IMR-90 (cell line): ENCODE results near the gene RNF213. TPM values are rescaled to one million over a fixed set of nuclear protein-coding genes. Genes with fewer than 3 reads are reported as not detected.

ENCODE experiments used
- ATAC-seq: fragments of 200-7000 bp; cut with Tn5 transposase; 2 replicates; pipeline ENCODE4 v1.9.1; 2020; ENCODE audit warnings: low read depth, mild to moderate bottlenecking, moderate library complexity
- BruUV-seq: library from RNA; stranded (reverse); fragments of 400-500 nt; replicated peaks from 2 replicates; lab custom pipeline; 2021; lab: Mats Ljungman, UMichigan
- CTCF ChIA-PET: fragments of 300-600 bp; formaldehyde crosslinking; extraction: SDS; loops from one replicate; lab custom pipeline; 2021; ENCODE audit warnings: antibody characterized with exemption; lab: Yijun Ruan, JAX
- POLR2A ChIA-PET: fragments of 300-600 bp; sonication (Branson Sonifier 250); formaldehyde crosslinking; loops from one replicate; lab custom pipeline; 2022; ENCODE audit warnings: antibody characterized with exemption; ENCODE audit not compliant: unreplicated experiment; lab: Charles Lee
- DNase-seq: peaks from one replicate; pipeline ENCODE4 v3.0.0; 2013
- H2AFZ ChIP-seq: replicated peaks from 2 replicates; pipeline ENCODE3; 2013; ENCODE audit warnings: low read length, mild to moderate bottlenecking; ENCODE audit not compliant: poor library complexity
- H2AK5ac ChIP-seq: 2 replicates; pipeline ENCODE4 v1.6.1; 2013; ENCODE audit warnings: low read depth, low read length, inconsistent platforms
- H2AK9ac ChIP-seq: replicated peaks from 2 replicates; pipeline ENCODE3; 2013; ENCODE audit warnings: mild to moderate bottlenecking, low read depth, low read length, moderate library complexity; ENCODE audit not compliant: poor library complexity
- H2BK120ac ChIP-seq: 2 replicates; pipeline ENCODE4 v1.6.1; 2013; ENCODE audit warnings: low read depth, low read length, inconsistent platforms
- H2BK15ac ChIP-seq: 3 replicates; pipeline ENCODE4 v1.6.1; 2013; ENCODE audit warnings: low read depth, low read length, inconsistent platforms
- H2BK20ac ChIP-seq: 2 replicates; pipeline ENCODE4 v1.6.1; 2013; ENCODE audit warnings: low read depth, mild to moderate bottlenecking, inconsistent platforms, low read length, moderate library complexity
- H2BK5ac ChIP-seq: 2 replicates; pipeline ENCODE4 v1.6.1; 2013; ENCODE audit warnings: mild to moderate bottlenecking, low read depth, low read length, inconsistent platforms; ENCODE audit not compliant: poor library complexity, severe bottlenecking
- H3K14ac ChIP-seq: replicated peaks from 2 replicates; pipeline ENCODE4 v1.6.1; 2013; ENCODE audit warnings: low read depth, low read length, inconsistent platforms
- H3K18ac ChIP-seq: 2 replicates; pipeline ENCODE4 v1.6.1; 2013; ENCODE audit warnings: low read depth, low read length, control low read depth
- H3K23ac ChIP-seq: 2 replicates; pipeline ENCODE4 v1.6.1; 2013; ENCODE audit warnings: low read depth, low read length, inconsistent platforms
- H3K27ac ChIP-seq: 2 replicates; pipeline ENCODE4 v1.5.1; 2013; ENCODE audit warnings: mild to moderate bottlenecking, control low read depth, low read length; ENCODE audit not compliant: insufficient read depth
- H3K27me3 ChIP-seq: 2 replicates; pipeline ENCODE4 v1.6.1; 2013; ENCODE audit warnings: low read length; ENCODE audit not compliant: control insufficient read depth, insufficient read depth
- H3K36me3 ChIP-seq: 2 replicates; pipeline ENCODE4 v1.6.1; 2013; ENCODE audit warnings: low read length, mixed read lengths; ENCODE audit not compliant: control insufficient read depth, insufficient read depth
- H3K4ac ChIP-seq: 2 replicates; pipeline ENCODE4 v1.6.1; 2013; ENCODE audit warnings: low read depth, low read length, inconsistent platforms
- H3K4me1 ChIP-seq: 2 replicates; pipeline ENCODE4 v1.6.1; 2013; ENCODE audit warnings: low read length, mixed read lengths; ENCODE audit not compliant: control insufficient read depth, insufficient read depth
- H3K4me2 ChIP-seq: 2 replicates; pipeline ENCODE4 v1.6.1; 2013; ENCODE audit warnings: low read depth, mild to moderate bottlenecking, control low read depth, low read length, moderate library complexity
- H3K4me3 ChIP-seq: 2 replicates; pipeline ENCODE4 v1.5.1; 2013; ENCODE audit warnings: low read depth, mild to moderate bottlenecking, control low read depth, low read length, moderate library complexity; ENCODE audit not compliant: insufficient read depth
- H3K56ac ChIP-seq: 2 replicates; pipeline ENCODE4 v1.6.1; 2013; ENCODE audit warnings: low read length, inconsistent platforms; ENCODE audit not compliant: insufficient read depth; ENCODE audit errors: extremely low read depth
- H3K79me1 ChIP-seq, 2 experiments: 2 replicates each; pipeline ENCODE4 v1.6.1; 2013; ENCODE audit warnings: low read length in 2 of 2, inconsistent platforms in 1 of 2, low read depth in 1 of 2
- H3K9ac ChIP-seq: 2 replicates; pipeline ENCODE4 v1.6.1; 2013; ENCODE audit warnings: low read depth, low read length, control low read depth
- H3K9me1 ChIP-seq: 2 replicates; pipeline ENCODE4 v1.6.1; 2013; ENCODE audit warnings: low read length, inconsistent platforms; ENCODE audit not compliant: insufficient read depth
- H3K9me3 ChIP-seq: 2 replicates; pipeline ENCODE4 v1.6.1; 2013; ENCODE audit warnings: low read length; ENCODE audit not compliant: control insufficient read depth, insufficient read depth
- H4K20me1 ChIP-seq: 2 replicates; pipeline ENCODE4 v1.6.1; 2013; ENCODE audit warnings: low read length, inconsistent platforms; ENCODE audit not compliant: insufficient read depth
- H4K5ac ChIP-seq: 2 replicates; pipeline ENCODE4 v1.6.1; 2013; ENCODE audit warnings: mild to moderate bottlenecking, low read depth, low read length, control low read depth
- H4K8ac ChIP-seq, 2 experiments: 2 replicates each; pipeline ENCODE4 v1.6.1; 2013; ENCODE audit warnings: low read depth in 2 of 2, low read length in 2 of 2, control low read depth in 1 of 2, inconsistent platforms in 1 of 2
- H4K91ac ChIP-seq: 2 replicates; pipeline ENCODE4 v1.6.1; 2013; ENCODE audit warnings: low read depth, low read length, inconsistent platforms; ENCODE audit not compliant: insufficient read depth
- BHLHE40 ChIP-seq: fragments of 150-350 bp; IDR thresholded peaks from 2 replicates; pipeline ENCODE4 v1.6.1; 2016; ENCODE audit warnings: mild to moderate bottlenecking, low read depth, low read length
- CEBPB ChIP-seq: IDR thresholded peaks from 2 replicates; pipeline ENCODE4 v1.6.1; 2012; ENCODE audit warnings: low read depth, low read length, improper control_type of control experiment
- FOS ChIP-seq: fragments of 150-350 bp; IDR thresholded peaks from 2 replicates; pipeline ENCODE4 v1.6.1; 2016; ENCODE audit warnings: low read depth, low read length
- MAFK ChIP-seq: IDR thresholded peaks from 2 replicates; pipeline ENCODE4 v1.6.1; 2012; ENCODE audit warnings: low read depth, low read length, improper control_type of control experiment
- MAZ ChIP-seq: IDR thresholded peaks from 2 replicates; pipeline ENCODE4 v1.6.1; 2012; ENCODE audit warnings: low read depth, mild to moderate bottlenecking, low read length, improper control_type of control experiment, moderate library complexity, borderline replicate concordance
- MXI1 ChIP-seq: IDR thresholded peaks from 2 replicates; pipeline ENCODE4 v1.6.1; 2012; ENCODE audit warnings: low read depth, mild to moderate bottlenecking, low read length, moderate library complexity, borderline replicate concordance
- NFE2L2 ChIP-seq: fragments of 150-350 bp; IDR thresholded peaks from 2 replicates; pipeline ENCODE4 v1.6.1; 2016; ENCODE audit warnings: low read depth, mild to moderate bottlenecking, low read length
- POLR2A ChIP-seq: IDR thresholded peaks from 2 replicates; pipeline ENCODE4 v1.6.1; 2012; ENCODE audit warnings: mild to moderate bottlenecking, low read depth, low read length
- RAD21 ChIP-seq: IDR thresholded peaks from 2 replicates; pipeline ENCODE4 v1.6.1; 2012; ENCODE audit warnings: low read length, improper control_type of control experiment
- RCOR1 ChIP-seq: IDR thresholded peaks from 2 replicates; pipeline ENCODE4 v1.6.1; 2012; ENCODE audit warnings: mild to moderate bottlenecking, low read length, improper control_type of control experiment; ENCODE audit not compliant: insufficient replicate concordance
- RFX5 ChIP-seq: IDR thresholded peaks from 2 replicates; pipeline ENCODE4 v1.8.0; 2012; ENCODE audit warnings: low read depth, mild to moderate bottlenecking, low read length, moderate library complexity
- SMC3 ChIP-seq: fragments of 150-350 bp; IDR thresholded peaks from 2 replicates; pipeline ENCODE4 v1.6.1; 2016; ENCODE audit warnings: low read depth, mild to moderate bottlenecking, antibody characterized with exemption, low read length, moderate library complexity
- WGBS, 2 experiments: methylation state at CpG; one replicate each; pipeline versions ENCODE4 v1.1.5 to v1.1.7; 2013; ENCODE audit warnings: missing lambda C conversion rate in 2 of 2; ENCODE audit not compliant: insufficient read length in 1 of 2; ENCODE audit errors: extremely low coverage in 2 of 2; 5-methylcytosine and 5-hydroxymethylcytosine counted together
- dilution Hi-C: fragments of 300-500 bp; cut with HindIII; formaldehyde crosslinking; loops from one replicate; pipeline ENCODE4 v1.14.3; 2018; ENCODE audit warnings: low sequenced_read_pairs; ENCODE audit not compliant: unreplicated experiment
- in situ Hi-C: fragments of 300-500 bp; cut with MboI; formaldehyde crosslinking; loops from 3 replicates; pipeline ENCODE4 v1.14.3; 2019; ENCODE audit warnings: low sequenced_read_pairs, inconsistent platforms, mixed read lengths
- intact Hi-C: fragments of 100-400 bp; cut with micrococcal nuclease; formaldehyde crosslinking; loops from 2 replicates; pipeline ENCODE4 v1.10.0; 2022
- polyA plus RNA-seq, 3 experiments: library from polyadenylated mRNA; depleted of rRNA; stranded (reverse); fragments of >200 nt; gene quantifications; 2 replicates each; pipeline ENCODE4 v1.2.3, GENCODE V29; 2012; ENCODE audit warnings: low replicate concordance in 1 of 3
- total RNA-seq: library from RNA; depleted of rRNA; stranded (reverse); fragments of >200 nt; gene quantifications from 2 replicates; pipeline ENCODE4 v1.2.3, GENCODE V29; 2012
- TF ChIP-seq, protein P1 (sequence below): fragments of 150-350 bp; IDR thresholded peaks from 2 replicates; pipeline ENCODE4 v1.6.1; 2017; ENCODE audit warnings: mild to moderate bottlenecking, antibody characterized with exemption, low read length, low read depth
- TF ChIP-seq, protein P2 (sequence below): conservative IDR thresholded peaks from 2 replicates; pipeline ENCODE4 v1.5.1; 2012; ENCODE audit warnings: mild to moderate bottlenecking, low read depth, low read length, improper control_type of control experiment
- TF ChIP-seq, protein P3 (sequence below): fragments of 150-350 bp; IDR thresholded peaks from 2 replicates; pipeline ENCODE4 v1.6.1; 2016; ENCODE audit warnings: low read depth, mild to moderate bottlenecking, low read length, moderate library complexity, borderline replicate concordance

The RNF213 gene
- total and polyA plus RNA-seq, 2 of the 4 experiments (the other 2 are of a cell fraction), result 23.4 to 36.0 TPM

DNA sequence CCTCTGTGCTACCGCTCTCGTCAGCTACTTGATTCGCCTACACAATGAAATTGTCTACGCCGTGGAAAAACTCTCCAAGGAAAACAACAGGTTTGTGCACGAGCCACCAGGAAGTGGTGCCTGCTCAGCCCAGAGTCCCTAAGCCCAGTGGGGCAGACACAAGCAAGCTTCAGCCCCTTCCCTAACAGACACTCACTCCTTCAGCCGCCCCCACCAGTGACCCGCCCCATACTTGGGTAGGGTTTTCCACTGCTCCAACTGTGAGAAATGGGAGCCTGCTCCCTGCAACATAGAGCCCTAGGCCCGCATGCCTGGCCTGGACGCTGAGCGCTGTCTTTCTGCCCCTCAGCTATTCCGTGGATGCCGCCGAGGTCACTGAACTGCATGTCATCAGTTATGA lies 125.7 kb downstream of the RNF213 start:
- WGBS, 2 experiments, result 93% methylated on average over 7 of the region's 14 CpGs; no CpG with 5 or more reads in 1 of the 2 experiments
- no peaks in the 10 kb centered on the region for H3K9me3 ChIP-seq
- H4K91ac ChIP-seq, result no peak overlapping the region
- no peaks in the 10 kb centered on the region; the same call in 1 of the 2 replicates for H4K20me1 ChIP-seq
- H2AK5ac ChIP-seq, result no peak overlapping the region
- H3K4me2 ChIP-seq, result no peak overlapping the region
- no peak overlapping the region for H4K8ac ChIP-seq
- dilution Hi-C loops (no loop called here), intact Hi-C loops (no loop called here), in situ Hi-C loops (no loop called here)
- DNase-seq (no peak), ATAC-seq (no peak)
- H2AFZ ChIP-seq, result no peak overlapping the region
- H2BK15ac ChIP-seq, result no peak overlapping the region
- no peak overlapping the region for H2BK5ac ChIP-seq
- no peak overlapping the region for H3K9ac ChIP-seq
- no peak overlapping the region for H3K56ac ChIP-seq
- H3K9me1 ChIP-seq, result no peaks in the 10 kb centered on the region
- H2BK20ac ChIP-seq, result no peak overlapping the region
- H2BK120ac ChIP-seq, result no peak overlapping the region
- no peaks in the 10 kb centered on the region for H3K4me1 ChIP-seq
- no peak overlapping the region for H4K5ac ChIP-seq
- H3K4me3 ChIP-seq, result no peak overlapping the region
- CTCF ChIA-PET, result no interaction called here
- no TSS peak for BruUV-seq
- no peak overlapping the region for H3K14ac ChIP-seq
- no peak overlapping the region for H2AK9ac ChIP-seq
- no peaks in the 10 kb centered on the region for H3K27me3 ChIP-seq
- TF ChIP-seq CEBPB (no peak), POLR2A (no peak), FOS (no peak), RAD21 (no peak), SMC3 (no peak), NFE2L2 (no peak), MXI1 (no peak), RCOR1 (no peak), MAZ (no peak), RFX5 (no peak), BHLHE40 (no peak), MAFK (no peak)
- TF ChIP-seq, protein P1, sequence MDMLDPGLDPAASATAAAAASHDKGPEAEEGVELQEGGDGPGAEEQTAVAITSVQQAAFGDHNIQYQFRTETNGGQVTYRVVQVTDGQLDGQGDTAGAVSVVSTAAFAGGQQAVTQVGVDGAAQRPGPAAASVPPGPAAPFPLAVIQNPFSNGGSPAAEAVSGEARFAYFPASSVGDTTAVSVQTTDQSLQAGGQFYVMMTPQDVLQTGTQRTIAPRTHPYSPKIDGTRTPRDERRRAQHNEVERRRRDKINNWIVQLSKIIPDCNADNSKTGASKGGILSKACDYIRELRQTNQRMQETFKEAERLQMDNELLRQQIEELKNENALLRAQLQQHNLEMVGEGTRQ, result no peak
- TF ChIP-seq, protein P2, sequence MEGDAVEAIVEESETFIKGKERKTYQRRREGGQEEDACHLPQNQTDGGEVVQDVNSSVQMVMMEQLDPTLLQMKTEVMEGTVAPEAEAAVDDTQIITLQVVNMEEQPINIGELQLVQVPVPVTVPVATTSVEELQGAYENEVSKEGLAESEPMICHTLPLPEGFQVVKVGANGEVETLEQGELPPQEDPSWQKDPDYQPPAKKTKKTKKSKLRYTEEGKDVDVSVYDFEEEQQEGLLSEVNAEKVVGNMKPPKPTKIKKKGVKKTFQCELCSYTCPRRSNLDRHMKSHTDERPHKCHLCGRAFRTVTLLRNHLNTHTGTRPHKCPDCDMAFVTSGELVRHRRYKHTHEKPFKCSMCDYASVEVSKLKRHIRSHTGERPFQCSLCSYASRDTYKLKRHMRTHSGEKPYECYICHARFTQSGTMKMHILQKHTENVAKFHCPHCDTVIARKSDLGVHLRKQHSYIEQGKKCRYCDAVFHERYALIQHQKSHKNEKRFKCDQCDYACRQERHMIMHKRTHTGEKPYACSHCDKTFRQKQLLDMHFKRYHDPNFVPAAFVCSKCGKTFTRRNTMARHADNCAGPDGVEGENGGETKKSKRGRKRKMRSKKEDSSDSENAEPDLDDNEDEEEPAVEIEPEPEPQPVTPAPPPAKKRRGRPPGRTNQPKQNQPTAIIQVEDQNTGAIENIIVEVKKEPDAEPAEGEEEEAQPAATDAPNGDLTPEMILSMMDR, result no peak
- TF ChIP-seq, protein P3, sequence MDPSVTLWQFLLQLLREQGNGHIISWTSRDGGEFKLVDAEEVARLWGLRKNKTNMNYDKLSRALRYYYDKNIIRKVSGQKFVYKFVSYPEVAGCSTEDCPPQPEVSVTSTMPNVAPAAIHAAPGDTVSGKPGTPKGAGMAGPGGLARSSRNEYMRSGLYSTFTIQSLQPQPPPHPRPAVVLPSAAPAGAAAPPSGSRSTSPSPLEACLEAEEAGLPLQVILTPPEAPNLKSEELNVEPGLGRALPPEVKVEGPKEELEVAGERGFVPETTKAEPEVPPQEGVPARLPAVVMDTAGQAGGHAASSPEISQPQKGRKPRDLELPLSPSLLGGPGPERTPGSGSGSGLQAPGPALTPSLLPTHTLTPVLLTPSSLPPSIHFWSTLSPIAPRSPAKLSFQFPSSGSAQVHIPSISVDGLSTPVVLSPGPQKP, result no peak
- no peak overlapping the region for H3K4ac ChIP-seq
- H3K18ac ChIP-seq, result no peak overlapping the region
- no peak overlapping the region for H3K27ac ChIP-seq
- peaks cover 78% of the 10 kb centered on the region for H3K36me3 ChIP-seq
- POLR2A ChIA-PET, result no interaction called here
- H3K23ac ChIP-seq, result no peak overlapping the region
- peaks cover 0 to 6% of the 10 kb centered on the region in 2 experiments; a peak in 2 of 4 replicates for H3K79me1 ChIP-seq
